ENCODE data around the gene RAB35.
"Not testable (repeated sequence)": the region's sequence is repeated elsewhere in the genome, so short reads cannot be mapped to it uniquely, and the experiment has no call there.

Gene RAB35

GRCh38 chr12:120054293-120054692 lies 62.3 kb downstream of the RAB35 start:
- DNase-seq = no peak

DNA sequence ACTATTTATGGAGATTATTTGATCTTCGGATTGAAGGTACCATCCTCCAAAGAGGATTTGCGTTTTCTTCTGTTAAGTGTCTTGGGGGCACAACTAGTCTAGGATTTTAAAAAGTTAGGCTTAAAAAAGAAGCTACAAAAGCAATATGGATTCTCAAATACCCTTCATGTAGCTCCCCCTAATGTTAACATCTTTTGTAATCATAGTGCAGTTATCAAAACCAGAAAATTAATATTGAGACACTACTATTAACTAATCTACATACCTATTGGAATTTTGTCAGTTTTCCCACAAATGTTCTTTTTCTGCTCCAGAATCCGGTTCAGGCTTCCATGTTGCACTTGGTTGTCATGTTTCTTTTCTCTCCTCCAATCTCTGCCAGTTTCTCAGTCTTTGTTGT lies 65.0 kb downstream of the RAB35 start:
- DNase-seq = no peak

- DNase-seq = no peak
Observed at GRCh38 chr12:120049426-120049825, 67.1 kb downstream of the RAB35 start.

GRCh38 chr12:120048263-120048662 lies 68.3 kb downstream of the RAB35 start:
- no peak for DNase-seq

GRCh38 chr12:120047072-120047471 lies 69.5 kb downstream of the RAB35 start:
- DNase-seq = no peak

DNA sequence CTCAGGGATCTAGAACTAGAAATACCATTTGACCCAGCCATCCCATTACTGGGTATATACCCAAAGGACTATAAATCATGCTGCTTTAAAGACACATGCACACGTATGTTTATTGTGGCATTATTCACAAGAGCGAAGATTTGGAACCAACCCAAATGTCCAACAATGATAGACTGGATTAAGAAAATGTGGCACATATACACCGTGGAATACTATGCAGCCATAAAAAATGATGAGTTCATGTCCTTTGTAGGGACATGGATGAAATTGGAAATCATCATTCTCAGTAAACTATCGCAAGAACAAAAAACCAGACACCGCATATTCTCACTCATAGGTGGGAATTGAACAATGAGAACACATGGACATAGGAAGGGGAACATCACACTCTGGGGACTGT lies 71.2 kb downstream of the RAB35 start:
- DNase-seq = not testable (repeated sequence)
